8988T (cell line): ENCODE data around the gene UNG.
"Not testable (repeated sequence)": the region's sequence is repeated elsewhere in the genome, so short reads cannot be mapped to it uniquely, and the experiment has no call there.

Source experiments
- DNase-seq: peaks from one replicate; pipeline ENCODE4 v3.0.0; 2011

UNG gene

DNA sequence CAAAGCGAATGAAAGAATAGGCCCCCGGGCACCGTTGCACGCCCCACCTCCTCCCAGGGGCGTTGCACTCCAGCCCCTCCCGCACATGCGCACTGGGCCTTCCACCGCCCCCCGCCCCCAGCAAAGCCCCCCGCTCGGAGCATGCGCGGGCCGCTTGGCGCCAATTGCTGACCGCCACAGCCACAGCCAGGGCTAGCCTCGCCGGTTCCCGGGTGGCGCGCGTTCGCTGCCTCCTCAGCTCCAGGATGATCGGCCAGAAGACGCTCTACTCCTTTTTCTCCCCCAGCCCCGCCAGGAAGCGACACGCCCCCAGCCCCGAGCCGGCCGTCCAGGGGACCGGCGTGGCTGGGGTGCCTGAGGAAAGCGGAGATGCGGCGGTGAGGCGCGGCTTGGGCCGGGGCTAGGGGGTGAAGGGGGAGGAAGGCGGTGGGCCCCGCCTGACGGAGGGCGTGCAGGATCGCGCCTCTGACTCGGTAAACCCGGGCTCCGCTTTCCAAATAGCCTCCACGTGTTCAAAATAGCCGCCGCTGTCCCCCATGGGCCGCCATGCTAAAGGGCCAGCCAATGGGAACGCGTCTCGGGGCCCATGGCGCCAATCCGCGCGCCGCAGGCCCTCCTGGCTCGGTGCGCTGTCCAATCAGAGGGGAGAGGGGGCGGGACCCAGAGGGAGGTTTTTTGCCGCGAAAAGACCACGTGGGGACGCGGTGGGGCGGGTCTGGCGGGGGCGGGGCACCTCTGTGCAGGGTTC, at the start of gene UNG:
TSS of gene UNG (plus strand) at position 163 of the 748 bp plus-strand sequence. CDS start at position 246, 83 bp downstream.
- DNase-seq = peak; percentile 85

- DNase-seq = not testable (repeated sequence)
These were observed 48.7 kb upstream of the UNG start for GRCh38 chr12:109048706-109049105.

- not testable (repeated sequence) for DNase-seq
These were observed 47.6 kb upstream of the UNG start for GRCh38 chr12:109049794-109050193.

DNA sequence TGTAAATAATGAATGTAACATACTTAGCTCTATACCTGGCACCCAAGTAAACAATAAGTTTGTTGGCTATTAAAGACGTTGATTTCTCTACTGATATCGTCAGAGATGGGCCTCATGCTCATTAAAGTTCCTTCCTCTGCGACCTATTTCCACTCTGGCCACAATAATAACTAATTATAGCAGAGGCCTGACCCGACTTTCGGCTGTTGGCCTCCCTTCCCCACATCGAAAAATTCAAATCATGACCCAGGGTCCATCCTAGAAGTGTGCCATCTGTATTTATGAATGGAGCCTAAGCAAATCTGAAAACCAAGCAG, 45.3 kb upstream of the UNG start:
- no peak for DNase-seq

DNA sequence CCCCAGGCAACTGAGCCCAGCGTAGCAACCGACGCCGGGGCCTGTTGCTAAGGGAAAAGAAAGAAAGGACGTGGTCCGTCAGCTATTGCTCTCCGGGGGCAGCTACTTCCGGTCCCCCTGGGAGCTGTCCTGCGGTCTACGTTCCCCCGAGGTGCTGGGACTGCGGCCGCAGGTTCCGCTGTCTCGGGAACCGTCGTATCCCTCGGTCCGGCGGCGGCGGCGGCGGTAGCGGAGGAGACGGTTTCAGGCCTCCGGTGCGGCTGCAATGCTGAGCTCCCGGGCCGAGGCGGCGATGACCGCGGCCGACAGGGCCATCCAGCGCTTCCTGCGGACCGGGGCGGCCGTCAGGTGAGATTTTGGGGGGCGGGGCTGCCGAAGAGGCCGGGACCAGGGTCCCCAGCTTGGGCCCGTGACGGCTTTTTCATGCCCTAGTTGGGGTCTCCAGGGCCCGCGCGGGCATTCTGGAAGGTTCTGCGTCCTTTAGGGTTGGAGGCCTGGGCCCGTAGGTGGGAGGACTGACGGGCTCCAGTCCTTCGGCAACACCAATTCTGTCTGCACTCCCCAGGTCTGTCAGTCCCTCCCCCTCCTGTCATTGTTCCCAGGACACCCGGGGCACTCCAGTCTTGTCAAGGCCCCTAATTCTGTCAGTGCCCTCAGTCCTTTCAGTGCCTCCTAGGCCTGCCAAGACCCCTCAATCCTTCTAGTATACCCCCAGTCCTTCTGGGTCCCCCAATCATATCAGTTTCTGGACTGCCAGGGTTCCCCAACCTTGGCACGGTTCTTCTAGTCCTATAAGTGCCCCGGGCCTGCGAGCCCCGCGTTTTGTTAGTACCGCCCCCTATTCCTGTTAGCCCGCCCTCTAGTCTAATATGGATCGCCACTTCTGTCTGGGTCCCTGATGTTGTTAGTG, 44.7 kb upstream of the UNG start, which contains the start of gene USP30:
TSS of gene USP30 (plus strand) at position 163 of the 910 bp plus-strand sequence. CDS start at position 266, 103 bp downstream.
- peak; percentile 74 for DNase-seq

GRCh38 chr12:109053382-109054123, 43.8 kb upstream of the UNG start:
- DNase-seq = no peak

GRCh38 chr12:109054124-109054513, 43.3 kb upstream of the UNG start:
- DNase-seq = not testable (repeated sequence)

DNA sequence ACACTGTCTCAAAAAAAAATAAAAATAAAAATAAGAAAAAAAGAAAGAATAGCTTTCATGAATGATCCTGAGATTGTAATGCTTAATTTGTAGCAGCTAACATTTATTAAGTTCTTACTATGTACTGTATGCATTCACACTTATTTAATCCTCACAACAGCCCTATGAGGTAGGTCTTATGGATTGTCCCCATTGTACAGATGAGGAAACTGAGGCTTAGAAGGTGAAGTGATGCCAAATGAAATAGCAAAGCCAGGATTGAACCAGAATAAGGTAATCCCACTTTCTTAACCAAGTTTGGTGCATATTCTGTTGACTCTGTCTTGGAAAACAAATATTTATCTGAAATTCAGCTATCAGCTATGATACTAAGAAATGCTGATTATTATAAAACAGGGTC, 42.9 kb upstream of the UNG start:
- DNase-seq = no peak

DNA sequence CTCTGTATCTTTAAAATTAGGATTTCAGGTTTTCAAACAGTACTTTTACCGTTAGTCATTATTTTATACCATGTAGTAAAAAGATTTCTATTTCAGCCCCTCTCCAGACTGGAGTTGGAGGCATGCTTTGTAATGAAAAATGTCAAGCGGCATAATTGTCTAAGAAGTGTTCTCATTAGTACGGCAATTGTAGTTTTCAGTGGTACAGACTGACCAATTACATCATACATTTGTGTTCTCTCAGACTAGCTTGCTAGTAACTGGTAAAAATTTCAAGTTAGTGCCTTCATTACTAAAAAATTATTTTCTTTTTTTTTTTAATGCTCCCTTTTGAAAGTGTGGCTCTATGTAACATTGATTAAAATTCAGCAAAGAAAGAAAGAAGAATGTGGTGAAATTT, 40.5 kb upstream of the UNG start:
- DNase-seq = no peak

- DNase-seq = no peak
These were observed 40.0 kb upstream of the UNG start for GRCh38 chr12:109057376-109057775.

- no peak for DNase-seq
These were observed 38.6 kb upstream of the UNG start for GRCh38 chr12:109058773-109059172.

DNA sequence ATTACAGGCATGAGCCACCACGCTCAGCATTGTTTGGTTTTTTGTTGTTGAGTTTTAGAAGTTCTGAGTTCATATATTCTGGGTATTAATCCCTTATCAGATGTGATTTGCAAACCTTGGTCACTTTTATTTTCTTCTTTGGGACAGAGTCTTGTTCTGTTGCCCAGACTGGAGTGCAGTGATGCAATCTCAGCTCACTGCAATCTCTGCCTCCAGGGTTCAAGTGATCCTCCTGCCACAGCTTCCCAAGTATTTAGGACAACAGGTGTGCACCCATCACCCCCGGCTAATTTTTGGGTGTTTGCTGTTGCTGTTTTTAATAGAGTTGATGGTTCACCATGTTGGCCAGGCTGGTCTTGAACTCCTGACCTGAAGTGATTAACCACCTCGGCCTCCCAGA, 33.3 kb upstream of the UNG start:
- DNase-seq = no peak

- no peak for DNase-seq
These were observed 32.1 kb upstream of the UNG start for GRCh38 chr12:109065154-109065852.

GRCh38 chr12:109065853-109066193, 31.6 kb upstream of the UNG start:
- no peak for DNase-seq

DNA sequence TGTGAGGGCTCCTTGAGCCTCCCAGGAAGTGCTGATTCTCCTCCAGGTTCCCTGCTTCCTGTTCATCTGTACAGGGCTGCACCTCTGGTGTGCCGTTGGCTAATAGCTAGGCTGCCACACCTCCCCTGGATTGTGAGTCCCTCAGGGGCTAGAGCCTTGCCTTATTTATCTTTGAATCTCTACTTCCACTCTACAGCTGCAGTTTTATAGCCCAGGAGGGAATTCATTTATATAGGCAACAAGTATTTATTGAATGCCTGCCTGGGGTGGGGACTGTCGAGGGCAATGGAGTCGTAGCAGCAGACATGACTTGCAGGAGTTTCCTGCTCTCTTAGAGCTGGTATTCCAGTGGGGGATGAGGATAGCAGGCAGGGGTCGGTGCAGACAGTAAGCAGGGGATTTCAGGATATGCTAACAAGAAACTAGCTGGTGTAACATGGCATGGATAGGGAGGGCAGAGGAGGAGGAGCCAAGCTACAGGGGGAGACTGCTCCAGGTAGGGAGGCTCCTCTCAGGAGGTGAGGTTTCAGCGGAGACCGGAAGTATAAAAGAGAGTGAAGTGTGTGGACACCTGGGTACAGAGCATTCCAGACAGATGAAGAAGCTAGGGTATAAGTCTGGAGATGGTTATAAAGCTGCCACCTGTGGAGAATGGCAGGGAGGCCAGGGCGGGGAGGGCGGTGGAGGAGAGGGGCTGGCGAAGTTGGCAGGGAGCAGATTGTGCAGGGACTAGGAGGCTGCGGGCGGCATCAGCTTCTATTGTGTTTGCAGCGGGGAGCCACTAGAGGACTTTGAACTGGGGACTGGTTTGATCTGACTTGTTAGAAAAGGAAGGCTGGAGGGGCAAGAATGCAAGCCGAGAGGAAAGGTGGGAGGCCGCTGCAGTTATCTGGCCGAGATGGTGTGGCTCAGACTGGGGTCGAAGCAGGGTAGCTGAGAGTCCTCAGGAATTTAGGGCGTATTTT, 27.8 kb upstream of the UNG start:
- DNase-seq = no peak

DNA sequence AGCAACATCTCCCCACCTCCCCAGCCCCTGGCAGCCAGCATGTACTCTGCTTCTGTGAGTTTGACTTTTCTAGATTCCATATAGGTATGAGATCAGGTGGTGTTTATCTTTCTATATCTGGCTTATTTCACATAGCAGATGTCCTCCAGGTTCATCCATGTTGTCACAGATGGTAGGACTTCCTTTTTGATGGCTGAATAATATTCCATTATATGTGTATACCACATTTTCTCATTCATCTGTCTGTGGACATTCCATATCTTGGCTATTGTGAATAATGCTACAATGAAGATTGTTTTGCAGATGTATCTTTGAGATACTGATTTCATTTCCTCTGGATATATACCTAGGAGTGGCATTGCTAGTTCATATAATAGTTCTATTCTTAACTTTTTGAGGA, 22.5 kb upstream of the UNG start:
- DNase-seq = no peak

GRCh38 chr12:109082751-109083150, 14.6 kb upstream of the UNG start:
- no peak for DNase-seq

DNA sequence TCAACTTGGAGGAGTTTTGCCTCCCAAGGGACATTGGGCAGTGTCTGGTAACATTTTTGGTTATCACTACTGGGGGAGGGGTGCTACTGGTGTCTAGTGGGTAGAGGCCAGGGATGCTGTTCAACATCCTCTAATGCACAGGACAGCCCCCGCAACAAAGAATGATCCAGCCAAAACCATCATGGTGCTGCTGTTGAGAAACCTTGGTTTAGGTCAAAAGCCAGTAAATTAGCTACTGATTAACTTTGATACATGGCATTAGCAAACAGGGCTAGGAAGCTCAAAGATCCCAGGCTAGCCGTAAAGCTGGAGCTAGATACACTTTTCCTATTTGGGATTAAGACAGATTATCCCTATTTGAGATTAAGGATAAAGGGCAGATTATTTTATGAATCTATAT, 13.0 kb upstream of the UNG start:
- no peak for DNase-seq

DNA sequence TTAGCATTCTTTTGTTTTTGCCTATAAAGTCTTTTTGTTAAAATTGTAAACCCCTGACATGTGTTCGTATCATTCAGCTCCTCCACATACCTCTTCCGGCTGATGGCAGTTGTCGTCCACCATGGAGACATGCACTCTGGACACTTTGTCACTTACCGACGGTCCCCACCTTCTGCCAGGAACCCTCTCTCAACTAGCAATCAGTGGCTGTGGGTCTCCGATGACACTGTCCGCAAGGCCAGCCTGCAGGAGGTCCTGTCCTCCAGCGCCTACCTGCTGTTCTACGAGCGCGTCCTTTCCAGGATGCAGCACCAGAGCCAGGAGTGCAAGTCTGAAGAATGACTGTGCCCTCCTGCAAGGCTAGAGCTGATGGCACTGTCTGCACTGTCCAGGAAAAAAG, 11.8 kb upstream of the UNG start:
- no peak for DNase-seq

- no peak for DNase-seq
These were observed 10.1 kb upstream of the UNG start for GRCh38 chr12:109087250-109087649.

GRCh38 chr12:109088818-109089217, 8.6 kb upstream of the UNG start:
- DNase-seq = no peak

GRCh38 chr12:109089683-109090082, 7.7 kb upstream of the UNG start:
- no peak for DNase-seq
